ENCODE measurements around the gene RAB6B.

RAB6B gene

DNA sequence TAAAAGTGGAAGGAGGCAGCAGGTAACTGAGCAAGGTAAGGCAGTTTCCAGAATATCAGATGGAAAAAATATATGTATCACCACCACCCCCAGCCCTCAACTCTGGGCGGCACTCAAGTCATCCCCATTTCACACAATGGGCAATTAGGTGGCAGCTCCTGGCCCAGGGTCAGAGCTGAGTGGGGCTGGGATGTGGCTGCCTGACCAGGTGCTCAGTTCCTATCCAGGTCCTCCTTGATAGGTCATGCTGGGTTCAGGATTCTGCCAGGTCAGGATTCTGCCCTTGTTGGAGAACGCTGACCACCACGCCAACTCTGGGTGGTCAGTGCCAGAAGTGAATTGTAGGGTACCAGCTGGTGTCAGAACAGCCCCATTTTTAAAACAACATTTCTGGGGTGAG, 29.5 kb downstream of the RAB6B start:
- no peak for DNase-seq (ENCODE audit: extremely low read depth, low read depth)

DNA sequence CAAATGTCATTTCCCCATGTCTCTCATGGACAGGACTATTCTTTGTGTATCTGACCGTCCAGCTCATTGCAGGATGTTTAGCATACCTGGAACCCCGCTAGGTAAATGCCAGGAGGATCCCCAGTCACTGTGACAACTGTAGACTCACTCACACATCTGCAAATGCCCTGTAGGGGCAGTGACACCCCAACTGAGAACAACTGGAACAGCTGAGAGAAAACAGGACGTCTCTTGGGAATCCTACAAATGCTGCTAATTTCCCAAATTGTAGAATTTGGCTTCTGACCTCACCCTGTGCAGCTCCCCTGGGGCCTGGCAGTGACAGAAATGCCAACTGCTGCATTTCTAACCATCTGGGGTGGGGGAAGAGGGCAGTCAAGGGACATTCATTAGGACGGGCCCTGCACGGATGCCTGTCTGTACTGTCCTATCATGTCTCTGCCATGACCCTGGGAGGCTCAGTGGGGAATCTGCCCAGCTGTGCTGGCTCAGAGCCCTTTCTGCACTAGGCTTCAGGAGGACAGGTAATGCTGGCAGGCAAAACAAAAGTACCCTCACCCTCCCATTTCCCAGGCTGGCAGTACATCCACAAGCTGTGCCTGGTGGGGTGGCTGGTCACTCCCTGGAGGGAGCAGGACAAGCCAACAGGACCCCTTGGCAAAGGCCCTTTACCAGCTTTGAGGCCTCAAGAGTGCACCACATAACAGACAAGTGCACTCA, 30.4 kb downstream of the RAB6B start:
- DNase-seq (ENCODE audit: extremely low read depth, low read depth), result no peak

More for the DNA sequence above, 29.5 kb downstream of the RAB6B start:
- TF ChIP-seq, protein P1, sequence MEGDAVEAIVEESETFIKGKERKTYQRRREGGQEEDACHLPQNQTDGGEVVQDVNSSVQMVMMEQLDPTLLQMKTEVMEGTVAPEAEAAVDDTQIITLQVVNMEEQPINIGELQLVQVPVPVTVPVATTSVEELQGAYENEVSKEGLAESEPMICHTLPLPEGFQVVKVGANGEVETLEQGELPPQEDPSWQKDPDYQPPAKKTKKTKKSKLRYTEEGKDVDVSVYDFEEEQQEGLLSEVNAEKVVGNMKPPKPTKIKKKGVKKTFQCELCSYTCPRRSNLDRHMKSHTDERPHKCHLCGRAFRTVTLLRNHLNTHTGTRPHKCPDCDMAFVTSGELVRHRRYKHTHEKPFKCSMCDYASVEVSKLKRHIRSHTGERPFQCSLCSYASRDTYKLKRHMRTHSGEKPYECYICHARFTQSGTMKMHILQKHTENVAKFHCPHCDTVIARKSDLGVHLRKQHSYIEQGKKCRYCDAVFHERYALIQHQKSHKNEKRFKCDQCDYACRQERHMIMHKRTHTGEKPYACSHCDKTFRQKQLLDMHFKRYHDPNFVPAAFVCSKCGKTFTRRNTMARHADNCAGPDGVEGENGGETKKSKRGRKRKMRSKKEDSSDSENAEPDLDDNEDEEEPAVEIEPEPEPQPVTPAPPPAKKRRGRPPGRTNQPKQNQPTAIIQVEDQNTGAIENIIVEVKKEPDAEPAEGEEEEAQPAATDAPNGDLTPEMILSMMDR (IDR thresholded peaks at IDR 0.05; ENCODE audit: low read depth, low read length), result no peak

DNA sequence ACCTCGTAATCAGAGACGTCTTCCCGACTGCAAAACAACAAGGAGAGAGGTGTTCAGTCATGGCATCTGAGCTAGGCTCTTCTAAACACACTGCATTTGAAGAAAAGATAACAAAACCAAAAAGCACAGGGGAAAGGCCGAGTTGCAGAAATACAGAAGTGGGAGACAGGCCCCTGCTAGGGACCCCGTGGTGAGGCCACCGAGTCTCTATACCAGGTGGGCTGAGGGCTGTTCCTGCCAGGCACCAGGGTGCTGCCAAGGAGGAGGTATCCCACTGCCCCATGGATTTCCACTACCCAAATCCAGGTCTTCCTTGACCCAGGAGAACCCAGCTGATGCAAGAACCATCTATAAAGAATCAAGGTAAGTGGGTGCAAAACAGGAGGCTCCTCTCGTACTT, 31.1 kb downstream of the RAB6B start:
- no peak for DNase-seq (ENCODE audit: extremely low read depth, low read depth)
- TF ChIP-seq, protein P1 (IDR thresholded peaks at IDR 0.05; ENCODE audit: low read depth, low read length), result no peak

More for the DNA sequence above, 30.4 kb downstream of the RAB6B start:
- TF ChIP-seq, protein P1 (IDR thresholded peaks at IDR 0.05; ENCODE audit: low read depth, low read length), result no peak

DNA sequence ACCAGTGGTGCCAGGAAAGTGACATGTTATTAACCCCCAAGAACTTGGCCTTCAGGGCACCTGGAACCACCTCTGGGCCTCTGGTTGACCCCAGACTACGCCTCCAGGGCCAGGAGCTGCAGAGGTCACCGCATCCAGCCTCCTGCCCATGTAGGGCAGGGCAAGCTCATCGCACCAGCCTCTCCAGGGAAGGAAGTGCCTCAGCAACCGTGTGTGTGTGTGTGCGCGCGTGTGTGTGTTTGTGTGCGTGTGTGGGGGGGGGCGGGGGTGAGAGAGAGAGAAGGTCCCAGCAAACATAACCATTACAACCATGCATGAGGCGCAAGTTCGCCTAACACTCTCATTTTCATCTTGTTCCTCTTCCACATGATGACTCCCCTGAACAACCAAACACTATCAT, 31.8 kb downstream of the RAB6B start:
- DNase-seq (ENCODE audit: extremely low read depth, low read depth), result no peak
- TF ChIP-seq, protein P1 (IDR thresholded peaks at IDR 0.05; ENCODE audit: low read depth, low read length), result no peak

DNA sequence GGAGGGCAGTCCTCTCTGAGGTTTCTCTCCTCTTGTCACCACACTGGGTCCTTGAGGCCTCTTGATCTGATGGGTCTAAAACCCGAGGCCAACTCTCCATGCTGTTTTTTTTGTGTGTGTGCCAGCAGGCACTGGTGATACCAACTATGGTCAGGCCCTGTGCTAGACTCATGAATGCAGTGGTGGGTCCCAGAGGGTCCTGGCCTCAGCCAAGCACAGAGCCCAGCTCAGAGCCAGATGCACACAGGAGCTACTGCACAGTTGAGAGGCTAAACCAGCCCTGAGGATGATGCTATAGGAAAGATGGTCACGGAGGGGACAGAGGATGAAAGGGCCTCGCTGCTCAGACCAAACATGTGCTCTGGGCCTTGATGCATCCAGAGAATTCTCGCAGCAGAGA, 33.5 kb downstream of the RAB6B start:
- TF ChIP-seq, protein P1 (IDR thresholded peaks at IDR 0.05; ENCODE audit: low read depth, low read length), result no peak
- no peak for DNase-seq (ENCODE audit: extremely low read depth, low read depth)

DNA sequence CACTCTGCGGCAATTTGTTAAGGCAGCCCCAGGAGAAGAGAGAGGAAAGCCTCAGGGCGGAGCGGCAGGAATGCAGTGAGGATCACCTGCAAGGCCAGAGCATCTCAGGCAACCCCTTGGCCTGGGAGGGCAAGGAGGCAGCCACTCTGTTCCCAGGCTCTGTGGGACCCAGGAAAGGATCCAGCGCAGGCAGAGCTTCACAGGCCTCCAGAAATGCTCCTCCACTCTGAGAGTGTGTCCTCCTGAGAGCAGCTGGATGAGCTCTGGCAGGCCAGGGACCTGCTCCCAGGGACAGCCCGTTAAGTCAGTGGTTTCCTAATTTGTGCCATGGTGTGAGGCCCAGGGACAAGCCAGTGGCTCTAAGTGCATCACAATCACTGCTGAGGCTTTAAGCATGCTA, 35.2 kb downstream of the RAB6B start:
- TF ChIP-seq, protein P1 (IDR thresholded peaks at IDR 0.05; ENCODE audit: low read depth, low read length), result no peak
- DNase-seq (ENCODE audit: extremely low read depth, low read depth), result no peak

DNA sequence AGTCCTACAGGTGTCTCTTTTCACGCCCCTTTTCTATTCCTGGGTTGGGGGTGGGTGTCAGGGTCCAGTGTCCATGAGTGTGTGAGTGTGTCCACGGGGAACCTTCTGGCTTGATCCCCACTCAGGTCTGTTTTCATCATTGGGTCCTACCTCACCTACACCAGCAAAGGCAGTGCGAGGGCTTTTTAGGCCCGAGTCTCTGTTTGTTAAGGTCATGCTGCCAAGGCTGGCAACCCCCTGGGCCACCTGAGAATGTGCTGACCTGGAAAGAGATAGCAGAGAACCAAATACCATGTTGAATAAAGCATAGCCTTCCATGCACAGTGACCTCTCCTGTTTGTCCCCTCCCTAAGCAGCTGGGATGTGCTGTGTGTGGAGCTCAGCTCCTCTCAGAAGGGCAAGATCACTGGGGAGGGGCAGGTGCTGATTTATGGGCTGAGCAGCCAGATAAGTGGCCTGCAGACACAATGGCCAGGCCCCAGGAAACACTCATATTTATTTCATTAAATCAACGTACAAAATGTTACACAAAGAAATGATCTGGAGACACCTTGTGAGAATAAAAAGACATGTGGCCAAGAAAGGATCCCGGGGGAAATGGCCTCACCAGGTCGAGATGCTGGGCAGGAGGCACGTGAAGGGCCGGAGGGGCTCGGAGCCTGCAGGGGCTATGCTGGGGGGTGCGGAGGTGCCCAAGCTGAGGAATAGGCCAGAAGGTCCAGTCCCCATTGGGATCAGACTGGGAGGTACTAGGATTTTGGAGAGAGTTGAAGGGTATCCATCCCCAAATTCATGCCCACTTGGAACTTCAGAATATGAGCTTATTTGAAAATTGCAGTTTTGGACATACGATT, 36.1 kb downstream of the RAB6B start:
- DNase-seq (ENCODE audit: extremely low read depth, low read depth), result no peak

More for the DNA sequence above, 36.1 kb downstream of the RAB6B start:
- TF ChIP-seq, protein P1 (IDR thresholded peaks at IDR 0.05; ENCODE audit: low read depth, low read length), result no peak
